Skeletal muscle tissue (tissue), 4 donors: ENCODE results near the gene OAS3. TPM values are rescaled to one million over a fixed set of nuclear protein-coding genes. Genes with fewer than 3 reads are reported as not detected.

Experiments
- H3K27ac ChIP-seq: one replicate; pipeline ENCODE4 v1.7.0; 2013; ENCODE audit warnings: mild to moderate bottlenecking, low read depth, low read length, inconsistent platforms
- H3K27me3 ChIP-seq, 3 donors: one replicate each; pipeline ENCODE4 v1.7.0; 2013; ENCODE audit warnings: low read length in 3 of 3; ENCODE audit not compliant: control insufficient read depth in 3 of 3, insufficient read depth in 3 of 3
- H3K36me3 ChIP-seq, 3 donors: one replicate each; pipeline ENCODE4 v1.7.0; 2013; ENCODE audit warnings: low read length in 3 of 3; ENCODE audit not compliant: control insufficient read depth in 3 of 3, insufficient read depth in 3 of 3
- H3K4me1 ChIP-seq, 3 donors: one replicate each; pipeline ENCODE4 v1.7.0; 2013; ENCODE audit warnings: low read length in 3 of 3, mild to moderate bottlenecking in 3 of 3; ENCODE audit not compliant: control insufficient read depth in 3 of 3, insufficient read depth in 3 of 3
- H3K4me3 ChIP-seq, 3 donors: one replicate each; pipeline ENCODE4 v1.7.0; 2013; ENCODE audit warnings: low read length in 3 of 3
- H3K9ac ChIP-seq, 3 donors: one replicate each; pipeline ENCODE4 v1.7.0; 2013; ENCODE audit warnings: low read length in 3 of 3, mild to moderate bottlenecking in 3 of 3, moderate library complexity in 2 of 3, low read depth in 1 of 3
- H3K9me3 ChIP-seq, 3 donors: one replicate each; pipeline ENCODE4 v1.7.0; 2013; ENCODE audit warnings: low read length in 3 of 3; ENCODE audit not compliant: control insufficient read depth in 3 of 3
- total RNA-seq: library from RNA; depleted of rRNA; stranded (reverse); fragments of >200 nt; gene quantifications from one replicate; pipeline ENCODE4 v1.2.3, GENCODE V29; 2014
- donor health status: Osteomylitis.

OAS3 gene
- total RNA-seq, 1 donor from 2014 or later: 6.3 TPM

- no peak overlapping the region for H3K27ac ChIP-seq
- H3K4me3 ChIP-seq: no peak overlapping the region
- H3K9me3 ChIP-seq: no peaks in the 10 kb centered on the region
- H3K4me1 ChIP-seq: peaks cover 0 to 3% (median 0%) of the 10 kb centered on the region in 3 donors
- no peaks in the 10 kb centered on the region for H3K27me3 ChIP-seq
- H3K36me3 ChIP-seq: peaks cover 4 to 31% (median 8%) of the 10 kb centered on the region in 3 donors
- H3K9ac ChIP-seq: no peak overlapping the region
Measured at GRCh38 chr12:112967306-112967705, 29.0 kb downstream of the OAS3 start.

- no peaks in the 10 kb centered on the region for H3K27me3 ChIP-seq
- H3K36me3 ChIP-seq: peaks cover 4 to 26% (median 8%) of the 10 kb centered on the region in 3 donors
- H3K27ac ChIP-seq: no peak overlapping the region
- no peak overlapping the region for H3K4me3 ChIP-seq
- peaks cover 0 to 3% (median 0%) of the 10 kb centered on the region in 3 donors for H3K4me1 ChIP-seq
- no peak overlapping the region for H3K9ac ChIP-seq
- H3K9me3 ChIP-seq: no peaks in the 10 kb centered on the region
Measured at GRCh38 chr12:112967858-112968257, 29.6 kb downstream of the OAS3 start.

GRCh38 chr12:112969547-112970306 is 31.5 kb downstream of the OAS3 start:
- no peak overlapping the region for H3K27ac ChIP-seq
- no peak overlapping the region for H3K4me3 ChIP-seq
- peaks cover 0 to 3% (median 0%) of the 10 kb centered on the region in 3 donors for H3K4me1 ChIP-seq
- H3K27me3 ChIP-seq: no peaks in the 10 kb centered on the region
- H3K9ac ChIP-seq: no peak overlapping the region
- no peaks in the 10 kb centered on the region for H3K9me3 ChIP-seq
- H3K36me3 ChIP-seq: peaks cover 4 to 14% (median 6%) of the 10 kb centered on the region in 3 donors

- H3K9ac ChIP-seq: no peak overlapping the region
- H3K36me3 ChIP-seq: peaks cover 3 to 14% (median 4%) of the 10 kb centered on the region in 3 donors
- H3K27me3 ChIP-seq: no peaks in the 10 kb centered on the region
- H3K9me3 ChIP-seq: no peaks in the 10 kb centered on the region
- H3K27ac ChIP-seq: no peak overlapping the region
- H3K4me1 ChIP-seq: peaks cover 0 to 3% (median 0%) of the 10 kb centered on the region in 3 donors
- H3K4me3 ChIP-seq: no peak overlapping the region
Measured at GRCh38 chr12:112970391-112970790, 32.1 kb downstream of the OAS3 start.

GRCh38 chr12:112971248-112971647 is 33.0 kb downstream of the OAS3 start:
- no peak overlapping the region for H3K27ac ChIP-seq
- H3K27me3 ChIP-seq: no peaks in the 10 kb centered on the region
- H3K9me3 ChIP-seq: no peaks in the 10 kb centered on the region
- no peak overlapping the region for H3K4me3 ChIP-seq
- H3K9ac ChIP-seq: no peak overlapping the region
- H3K36me3 ChIP-seq: peaks cover 3 to 12% (median 4%) of the 10 kb centered on the region in 3 donors
- H3K4me1 ChIP-seq: peaks cover 0 to 3% (median 0%) of the 10 kb centered on the region in 3 donors

- Histone ChIP-seq H3K4me1 (peaks cover 0 to 8% (median 6%) of the 10 kb centered on the region in 3 donors), H3K9me3 (no peaks in the 10 kb centered on the region), H3K27ac (no peak overlapping the region), H3K36me3 (peaks cover 0 to 8% (median 3%) of the 10 kb centered on the region in 3 donors), H3K4me3 (no peak overlapping the region), H3K27me3 (no peaks in the 10 kb centered on the region), H3K9ac (no peak overlapping the region)
Measured at GRCh38 chr12:112973011-112973735, 34.9 kb downstream of the OAS3 start.

- Histone ChIP-seq H3K4me3 (no peak overlapping the region), H3K4me1 (peaks cover 6 to 8% (median 6%) of the 10 kb centered on the region in 3 donors), H3K36me3 (peaks cover 0 to 8% (median 3%) of the 10 kb centered on the region in 3 donors), H3K9ac (no peak overlapping the region), H3K27ac (no peak overlapping the region), H3K9me3 (no peaks in the 10 kb centered on the region), H3K27me3 (no peaks in the 10 kb centered on the region)
Measured at GRCh38 chr12:112973818-112974231, 35.6 kb downstream of the OAS3 start.

GRCh38 chr12:112974904-112975303 is 36.6 kb downstream of the OAS3 start:
- H3K4me1 ChIP-seq: peaks cover 6 to 8% (median 6%) of the 10 kb centered on the region in 3 donors
- peaks cover 0 to 3% (median 2%) of the 10 kb centered on the region in 3 donors for H3K36me3 ChIP-seq
- H3K27me3 ChIP-seq: no peaks in the 10 kb centered on the region
- no peak overlapping the region for H3K4me3 ChIP-seq
- no peaks in the 10 kb centered on the region for H3K9me3 ChIP-seq
- H3K27ac ChIP-seq: no peak overlapping the region
- no peak overlapping the region for H3K9ac ChIP-seq

- Histone ChIP-seq H3K9me3 (no peaks in the 10 kb centered on the region), H3K27ac (no peak overlapping the region), H3K27me3 (no peaks in the 10 kb centered on the region), H3K9ac (no peak overlapping the region), H3K4me1 (peaks cover 5 to 6% (median 6%) of the 10 kb centered on the region in 3 donors), H3K36me3 (no peaks in the 10 kb centered on the region), H3K4me3 (no peak overlapping the region)
Measured at GRCh38 chr12:112977139-112977538, 38.9 kb downstream of the OAS3 start.

- peak overlapping the region; percentile 65 for H3K27ac ChIP-seq
- no peaks in the 10 kb centered on the region for H3K9me3 ChIP-seq
- peak overlapping the region in 1 of 3 donors; percentile 73 for H3K9ac ChIP-seq
- H3K27me3 ChIP-seq: no peaks in the 10 kb centered on the region
- no peaks in the 10 kb centered on the region for H3K36me3 ChIP-seq
- H3K4me1 ChIP-seq: peaks cover 5 to 6% (median 6%) of the 10 kb centered on the region in 3 donors
- H3K4me3 ChIP-seq: peak overlapping the region; percentile 49 to 82 (median 73)
Measured at GRCh38 chr12:112977641-112978040, 39.4 kb downstream of the OAS3 start.
